DND-41 (cell line): Measurements from ENCODE around the gene RASGRF2.

Experiments
- CTCF ChIP-seq: IDR thresholded peaks from 2 replicates; pipeline ENCODE4 v1.5.1; 2012; ENCODE audit warnings: borderline replicate concordance, low read length, moderate library complexity, mild to moderate bottlenecking; ENCODE audit not compliant: poor library complexity, severe bottlenecking; ENCODE audit errors: extremely low read depth
- EZH2 ChIP-seq: IDR thresholded peaks from 3 replicates; pipeline ENCODE4 v1.6.1; 2012; ENCODE audit warnings: borderline replicate concordance, low read depth, mild to moderate bottlenecking, moderate library complexity, low read length, inconsistent platforms; ENCODE audit not compliant: severe bottlenecking

GRCh38 chr5:81045389-81045807 lies 85.2 kb downstream of the RASGRF2 start:
- TF ChIP-seq CTCF (no peak), EZH2 (no peak)
